Activated CD4-positive, alpha-beta T cell treated with anti-CD3 and anti-CD28 coated beads for 36 hours (primary cell): ENCODE measurements around the gene REC114. TPM values are rescaled to one million over a fixed set of nuclear protein-coding genes. Genes with fewer than 3 reads are reported as not detected.
"Not testable (repeated sequence)": the region's sequence is repeated elsewhere in the genome, so short reads cannot be mapped to it uniquely, and the experiment has no call there.

Experiments
- ATAC-seq: fragments of 200-7000 bp; cut with Tn5 transposase; one replicate; pipeline ENCODE4 v1.10.0; 2021; ENCODE audit warnings: mild to moderate bottlenecking, moderate library complexity
- CTCF ChIA-PET: fragments of 350-600 bp; sonication (Branson Sonifier 250); formaldehyde crosslinking; loops from one replicate; lab custom pipeline; 2021; ENCODE audit warnings: antibody characterized with exemption; lab: Charles Lee
- POLR2A ChIA-PET: fragments of 350-600 bp; sonication (Branson Sonifier 250); formaldehyde crosslinking; loops from one replicate; lab custom pipeline; 2021; ENCODE audit warnings: antibody characterized with exemption, inconsistent platforms; lab: Charles Lee
- DNase-seq: peaks from one replicate; pipeline ENCODE4 v3.0.0-alpha.2; 2020
- H3K27ac Mint-ChIP-seq: one replicate; pipeline ENCODE4 v1.8.0; 2021; ENCODE audit warnings: mixed read lengths
- H3K27me3 Mint-ChIP-seq: one replicate; pipeline ENCODE4 v1.8.0; 2021; ENCODE audit warnings: mixed read lengths
- H3K36me3 Mint-ChIP-seq: one replicate; pipeline ENCODE4 v1.8.0; 2021; ENCODE audit warnings: low read depth, mixed read lengths
- H3K4me1 Mint-ChIP-seq: one replicate; pipeline ENCODE4 v1.8.0; 2021; ENCODE audit warnings: mixed read lengths
- H3K4me3 Mint-ChIP-seq: one replicate; pipeline ENCODE4 v1.8.0; 2021; ENCODE audit warnings: mild to moderate bottlenecking, moderate library complexity, mixed read lengths
- H3K9me3 Mint-ChIP-seq: one replicate; pipeline ENCODE4 v1.8.0; 2021; ENCODE audit warnings: low read depth, mixed read lengths
- intact Hi-C, 2 experiments: fragments of 100-400 bp; cut with DNase I in 1 of 2; cut with micrococcal nuclease in 1 of 2; formaldehyde crosslinking; loops; one replicate each; pipeline versions ENCODE4 v1.14.2 to v1.15.1; 2022 to 2024; cut with DNase I, micrococcal nuclease
- total RNA-seq, 2 experiments: library from RNA; stranded (reverse); gene quantifications; one replicate each; pipeline ENCODE4 v1.2.3, GENCODE V29; 2021

Gene REC114
- total RNA-seq, 2 experiments from 2014 or later = not detected

GRCh38 chr15:73564255-73564654 is 121.3 kb downstream of the REC114 start:
- CTCF ChIA-PET = interaction anchor here (0.7 to 0.8 kb wide), 2 partner anchors 72 to 140 kb away, joined by 3 to 6 read pairs; no protein-coding TSS in a partner anchor
- intact Hi-C loops = no loop called here
- H3K27ac Mint-ChIP-seq = no peak overlapping the region
- DNase-seq (no peak), ATAC-seq (peak; percentile 4)
- no peaks in the 10 kb centered on the region for H3K27me3 Mint-ChIP-seq
- peaks cover 13% of the 10 kb centered on the region for H3K36me3 Mint-ChIP-seq
- no peaks in the 10 kb centered on the region for H3K4me1 Mint-ChIP-seq
- no peak overlapping the region for H3K4me3 Mint-ChIP-seq
- H3K9me3 Mint-ChIP-seq = no peaks in the 10 kb centered on the region
- POLR2A ChIA-PET = no interaction called here

DNA sequence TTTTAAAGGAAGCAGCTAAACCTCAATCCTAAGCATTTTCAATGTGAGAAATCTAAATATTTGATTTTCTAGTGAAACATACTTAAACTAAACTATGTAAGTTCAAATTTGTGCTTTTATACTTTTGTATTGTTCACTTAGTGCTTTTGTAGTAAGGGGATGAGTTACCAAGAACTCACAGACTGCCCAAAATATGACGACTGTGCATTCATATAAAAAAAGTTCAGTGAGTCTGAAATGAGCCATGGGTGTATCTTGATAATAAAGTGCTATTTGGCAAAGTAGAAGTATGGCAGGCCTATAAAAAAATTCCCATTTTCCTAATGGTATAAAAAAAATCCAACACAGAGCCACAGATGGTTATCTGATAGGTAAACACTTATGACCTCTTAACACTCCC is 124.1 kb downstream of the REC114 start:
- Mint-ChIP-seq H3K4me1 (peaks cover 8% of the 10 kb centered on the region), H3K27me3 (no peaks in the 10 kb centered on the region), H3K36me3 (peaks cover 32% of the 10 kb centered on the region), H3K9me3 (no peaks in the 10 kb centered on the region), H3K4me3 (no peak overlapping the region), H3K27ac (no peak overlapping the region)
- POLR2A ChIA-PET = no interaction called here
- CTCF ChIA-PET = interaction anchor here (1.6 kb wide), 1 partner anchor 70 kb away, joined by 8 read pairs; no protein-coding TSS in a partner anchor
- intact Hi-C loops = no loop called here
- ATAC-seq (no peak), DNase-seq (no peak)

DNA sequence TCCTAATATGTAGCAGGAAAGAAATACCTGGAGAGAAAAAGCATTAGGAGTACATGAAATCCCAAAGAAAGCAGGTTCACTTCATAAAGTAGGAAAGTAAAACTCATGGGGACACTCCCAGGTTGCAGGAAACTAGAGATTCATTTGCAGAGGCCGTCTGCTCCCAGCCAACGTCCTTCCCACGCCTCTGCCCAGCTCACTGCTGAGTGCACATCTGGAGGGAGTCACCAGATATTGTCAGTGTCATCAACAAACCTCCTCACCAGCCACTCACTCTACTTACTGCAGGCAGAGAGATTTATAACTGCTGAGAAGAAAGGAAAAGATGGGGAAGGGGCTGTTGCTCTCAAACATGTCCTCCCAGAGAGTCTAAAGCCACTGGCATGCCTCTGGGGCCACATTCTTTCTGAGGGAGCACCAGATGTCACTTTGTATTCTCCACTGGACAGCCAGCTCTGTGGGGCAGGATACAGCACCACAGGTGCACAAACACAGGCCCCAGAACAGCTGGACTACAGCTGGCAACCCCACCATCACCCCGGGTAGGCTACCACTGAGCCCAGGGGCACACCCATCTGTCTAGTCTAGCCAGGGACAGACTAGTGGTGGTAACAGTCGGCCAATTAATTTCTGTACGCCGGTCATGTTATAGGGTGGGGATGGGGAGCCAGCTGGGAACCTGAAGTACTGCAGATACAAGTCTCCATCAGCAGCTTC is 125.8 kb downstream of the REC114 start:
- ATAC-seq (no peak), DNase-seq (no peak)
- ChIA-PET CTCF (interaction anchor here (0.6 to 1.5 kb wide), 2 partner anchors 131 to 1393 kb away, joined by 3 to 4 read pairs; no protein-coding TSS in a partner anchor), POLR2A (no interaction called here)
- no peaks in the 10 kb centered on the region for H3K27me3 Mint-ChIP-seq
- intact Hi-C loops = no loop called here
- H3K9me3 Mint-ChIP-seq = no peaks in the 10 kb centered on the region
- H3K4me3 Mint-ChIP-seq = no peak overlapping the region
- H3K27ac Mint-ChIP-seq = no peak overlapping the region
- H3K4me1 Mint-ChIP-seq = peaks cover 18% of the 10 kb centered on the region
- peaks cover 31% of the 10 kb centered on the region for H3K36me3 Mint-ChIP-seq

DNA sequence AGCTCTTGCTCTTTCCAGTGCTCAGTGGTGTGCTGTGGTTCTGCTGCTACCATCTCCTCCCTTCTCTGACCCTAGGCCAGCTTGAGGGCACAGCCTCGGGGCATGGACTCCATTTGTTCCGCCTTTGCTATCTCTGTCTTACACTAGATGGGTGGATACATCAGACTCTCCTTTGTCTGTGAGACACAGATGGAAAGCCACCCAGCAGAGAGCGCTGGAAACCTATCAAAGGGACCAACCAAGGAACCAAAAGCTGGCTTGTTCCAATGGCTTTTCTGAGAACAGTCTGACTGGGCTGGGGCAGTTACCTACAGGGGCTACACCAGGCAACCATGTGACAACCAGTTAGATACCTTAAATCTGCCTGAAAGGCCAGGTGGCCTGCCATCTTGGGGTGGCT is 126.4 kb downstream of the REC114 start:
- Mint-ChIP-seq H3K27me3 (no peaks in the 10 kb centered on the region), H3K4me3 (no peak overlapping the region), H3K9me3 (no peaks in the 10 kb centered on the region), H3K4me1 (peaks cover 18% of the 10 kb centered on the region), H3K36me3 (peaks cover 35% of the 10 kb centered on the region), H3K27ac (no peak overlapping the region)
- DNase-seq (no peak), ATAC-seq (no peak)
- ChIA-PET CTCF (interaction anchor here (0.6 to 1.5 kb wide), 5 partner anchors 12 to 1393 kb away, joined by 3 to 4 read pairs (median 3); no protein-coding TSS in a partner anchor), POLR2A (no interaction called here)
- intact Hi-C loops = no loop called here

- DNase-seq (peak; percentile 20), ATAC-seq (peak; percentile 43)
- intact Hi-C loops = no loop called here
- no peaks in the 10 kb centered on the region for H3K27me3 Mint-ChIP-seq
- H3K4me1 Mint-ChIP-seq = peaks cover 18% of the 10 kb centered on the region
- H3K27ac Mint-ChIP-seq = peak overlapping the region; percentile 0
- H3K9me3 Mint-ChIP-seq = no peaks in the 10 kb centered on the region
- CTCF ChIA-PET = interaction anchor here (0.8 to 1.1 kb wide), 2 partner anchors 13 to 134 kb away, joined by 3 read pairs; no protein-coding TSS in a partner anchor
- POLR2A ChIA-PET = interaction anchor here (1.0 kb wide), 1 partner anchor 62 kb away, joined by 3 read pairs; no protein-coding TSS in a partner anchor
- H3K36me3 Mint-ChIP-seq = peaks cover 33% of the 10 kb centered on the region
- no peak overlapping the region for H3K4me3 Mint-ChIP-seq
Measured at GRCh38 chr15:73570355-73571032, 127.5 kb downstream of the REC114 start.

GRCh38 chr15:73571346-73571745 is 128.4 kb downstream of the REC114 start:
- Mint-ChIP-seq H3K4me3 (no peak overlapping the region), H3K27me3 (no peaks in the 10 kb centered on the region), H3K9me3 (no peaks in the 10 kb centered on the region), H3K4me1 (peaks cover 18% of the 10 kb centered on the region), H3K36me3 (peaks cover 33% of the 10 kb centered on the region), H3K27ac (peak overlapping the region; percentile 51)
- ChIA-PET CTCF (interaction anchor here (1.0 to 1.5 kb wide), 3 partner anchors 11 to 330 kb away, joined by 3 read pairs; no protein-coding TSS in a partner anchor), POLR2A (interaction anchor here (1.0 kb wide), 1 partner anchor 61 kb away, joined by 3 read pairs; no protein-coding TSS in a partner anchor)
- intact Hi-C loops = no loop called here
- peak; percentile 58 for ATAC-seq
- DNase-seq = no peak

DNA sequence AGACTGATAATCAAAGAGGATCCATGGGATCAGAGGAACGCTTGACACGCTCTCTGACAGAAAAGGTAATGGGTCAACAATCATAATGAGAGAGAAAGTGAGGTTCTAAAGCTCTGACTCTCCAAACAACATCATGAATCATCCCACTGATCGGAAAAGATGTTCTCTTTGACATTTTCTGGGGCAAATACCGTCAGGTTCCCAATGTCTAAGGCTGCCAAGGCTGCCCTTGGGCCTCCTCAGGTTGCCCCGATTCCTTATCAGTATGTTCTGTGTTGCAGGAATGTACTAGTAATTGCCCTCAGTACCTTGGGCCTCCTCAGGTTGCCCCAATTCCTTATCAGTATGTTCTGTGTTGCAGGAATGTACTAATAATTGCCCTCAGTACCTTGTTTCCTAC is 129.3 kb downstream of the REC114 start:
- H3K27me3 Mint-ChIP-seq = no peaks in the 10 kb centered on the region
- no peak overlapping the region for H3K27ac Mint-ChIP-seq
- CTCF ChIA-PET = interaction anchor here (0.9 to 1.5 kb wide), 4 partner anchors 12 to 331 kb away, joined by 3 read pairs; no protein-coding TSS in a partner anchor
- peaks cover 18% of the 10 kb centered on the region for H3K4me1 Mint-ChIP-seq
- peaks cover 33% of the 10 kb centered on the region for H3K36me3 Mint-ChIP-seq
- no peaks in the 10 kb centered on the region for H3K9me3 Mint-ChIP-seq
- intact Hi-C loops = no loop called here
- POLR2A ChIA-PET = no interaction called here
- DNase-seq (no peak), ATAC-seq (peak; percentile 53)
- H3K4me3 Mint-ChIP-seq = no peak overlapping the region

GRCh38 chr15:73573037-73573436 is 130.1 kb downstream of the REC114 start:
- H3K4me1 Mint-ChIP-seq = peaks cover 18% of the 10 kb centered on the region
- peak overlapping the region; percentile 68 for H3K27ac Mint-ChIP-seq
- ATAC-seq = no peak
- H3K4me3 Mint-ChIP-seq = no peak overlapping the region
- POLR2A ChIA-PET = no interaction called here
- no peaks in the 10 kb centered on the region for H3K9me3 Mint-ChIP-seq
- DNase-seq = no peak
- intact Hi-C loops = no loop called here
- CTCF ChIA-PET = no interaction called here
- H3K27me3 Mint-ChIP-seq = no peaks in the 10 kb centered on the region
- peaks cover 33% of the 10 kb centered on the region for H3K36me3 Mint-ChIP-seq

DNA sequence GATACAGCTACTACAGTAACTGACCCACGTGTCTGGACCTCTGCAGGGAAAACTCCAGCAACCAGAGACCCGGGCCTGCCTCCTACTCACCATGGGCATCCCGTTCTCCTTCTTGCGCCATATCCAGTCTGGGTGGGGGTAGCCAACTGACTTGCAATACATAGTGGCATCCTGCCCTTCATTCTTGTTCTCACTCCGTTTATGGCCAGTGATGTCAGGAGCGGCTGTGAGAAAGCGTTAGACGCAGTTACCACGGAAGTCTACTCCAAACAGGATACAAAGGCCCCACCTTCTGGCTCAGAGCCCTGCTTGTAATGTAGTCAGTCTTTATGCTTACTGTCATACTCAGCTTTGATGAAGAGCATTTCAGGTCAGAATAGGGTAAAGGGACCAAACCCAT is 130.6 kb downstream of the REC114 start:
- Mint-ChIP-seq H3K36me3 (peaks cover 35% of the 10 kb centered on the region), H3K27ac (no peak overlapping the region), H3K27me3 (no peaks in the 10 kb centered on the region), H3K4me1 (peaks cover 18% of the 10 kb centered on the region), H3K4me3 (no peak overlapping the region), H3K9me3 (no peaks in the 10 kb centered on the region)
- DNase-seq (no peak), ATAC-seq (no peak)
- POLR2A ChIA-PET = no interaction called here
- intact Hi-C loops = no loop called here
- CTCF ChIA-PET = no interaction called here

DNA sequence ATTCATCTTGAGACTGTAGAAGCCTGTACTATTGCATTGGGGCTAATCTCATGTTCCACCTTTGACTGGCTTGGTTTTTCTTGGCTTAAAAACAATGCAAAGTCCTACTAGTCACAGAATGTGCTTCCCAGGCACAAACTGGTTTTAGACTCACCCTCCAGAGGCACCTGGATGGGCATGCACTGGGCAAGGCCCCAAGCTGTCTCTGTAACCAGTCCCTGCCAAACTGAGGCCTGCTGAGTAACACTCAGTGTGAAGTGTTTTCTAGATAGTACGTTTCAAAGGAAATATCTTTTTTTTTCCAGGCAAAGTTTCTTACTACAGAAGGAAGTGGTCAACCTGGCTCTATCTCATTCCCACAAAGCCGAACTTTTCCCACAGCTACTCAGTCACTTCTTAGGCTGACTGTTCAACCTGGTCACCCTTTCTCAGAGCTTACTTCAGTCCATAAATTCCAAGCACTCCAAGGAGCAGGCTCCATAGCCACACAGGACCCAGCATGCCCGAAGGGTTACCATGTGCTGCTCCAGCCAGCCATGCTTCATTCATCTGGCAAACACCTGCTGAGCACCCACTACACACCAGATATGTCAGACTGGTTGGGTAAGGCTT is 132.8 kb downstream of the REC114 start:
- Mint-ChIP-seq H3K4me1 (peaks cover 18% of the 10 kb centered on the region), H3K4me3 (no peak overlapping the region), H3K27me3 (no peaks in the 10 kb centered on the region), H3K27ac (peak overlapping the region; percentile 27), H3K9me3 (no peaks in the 10 kb centered on the region), H3K36me3 (peaks cover 27% of the 10 kb centered on the region)
- peak; percentile 35 for ATAC-seq
- intact Hi-C loops = no loop called here
- ChIA-PET POLR2A (no interaction called here), CTCF (no interaction called here)
- no peak for DNase-seq

- DNase-seq, CTCF ChIA-PET, H3K9me3 Mint-ChIP-seq, H3K27ac Mint-ChIP-seq, POLR2A ChIA-PET, ATAC-seq, H3K4me1 Mint-ChIP-seq, intact Hi-C loops, H3K4me3 Mint-ChIP-seq, H3K27me3 Mint-ChIP-seq: not testable (repeated sequence)
- peaks cover 24% of the 10 kb centered on the region for H3K36me3 Mint-ChIP-seq
Measured at GRCh38 chr15:73577593-73577992, 134.6 kb downstream of the REC114 start.
